Glomerular endothelial cell (primary cell): ENCODE data around the gene VN1R5. TPM values are rescaled to one million over a fixed set of nuclear protein-coding genes. Genes with fewer than 3 reads are reported as not detected.

Experiments
- DNase-seq: peaks from one replicate; pipeline ENCODE4 v3.0.0-alpha.2; 2011; ENCODE audit warnings: low read depth, low spot score; ENCODE audit errors: extremely low read depth
- total RNA-seq: library from RNA; depleted of rRNA; stranded (reverse); fragments of >200 nt; gene quantifications from 2 replicates; pipeline ENCODE4 v1.2.3, GENCODE V29; 2015

VN1R5 gene
- total RNA-seq, 1 donor from 2014 or later, result not detected

DNA sequence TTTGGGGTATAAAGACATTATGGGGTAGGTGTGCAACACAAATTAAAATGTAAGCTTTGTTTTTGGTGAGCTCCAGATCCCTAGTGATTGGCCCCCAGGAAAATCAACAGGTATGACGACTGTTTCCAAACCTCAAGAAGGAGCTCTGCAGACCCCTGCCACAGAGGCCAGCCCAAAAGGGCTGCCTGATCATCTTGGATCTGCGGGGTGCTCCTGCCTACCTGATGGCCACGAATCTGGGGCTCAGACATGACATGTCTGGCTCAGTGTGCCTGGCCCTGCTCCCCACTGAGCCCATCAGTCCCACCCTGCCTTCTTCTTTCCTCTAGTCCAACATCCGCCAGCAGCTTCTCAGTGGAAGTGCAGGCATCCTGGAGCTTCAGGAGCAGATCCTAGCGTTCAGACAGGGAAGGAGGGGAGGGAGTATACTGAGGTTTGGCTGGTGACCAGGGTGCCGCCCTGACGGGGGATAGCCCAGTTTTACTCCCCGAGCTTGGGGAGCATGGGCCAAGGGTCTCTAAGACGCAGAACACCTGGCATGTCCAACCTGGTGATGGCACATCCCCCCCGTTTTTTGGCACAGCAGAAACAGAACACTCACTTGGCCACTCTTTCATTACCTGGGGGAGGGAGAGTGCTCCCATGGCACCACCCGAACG lies 44.0 kb downstream of the VN1R5 start:
- no peak for DNase-seq

DNA sequence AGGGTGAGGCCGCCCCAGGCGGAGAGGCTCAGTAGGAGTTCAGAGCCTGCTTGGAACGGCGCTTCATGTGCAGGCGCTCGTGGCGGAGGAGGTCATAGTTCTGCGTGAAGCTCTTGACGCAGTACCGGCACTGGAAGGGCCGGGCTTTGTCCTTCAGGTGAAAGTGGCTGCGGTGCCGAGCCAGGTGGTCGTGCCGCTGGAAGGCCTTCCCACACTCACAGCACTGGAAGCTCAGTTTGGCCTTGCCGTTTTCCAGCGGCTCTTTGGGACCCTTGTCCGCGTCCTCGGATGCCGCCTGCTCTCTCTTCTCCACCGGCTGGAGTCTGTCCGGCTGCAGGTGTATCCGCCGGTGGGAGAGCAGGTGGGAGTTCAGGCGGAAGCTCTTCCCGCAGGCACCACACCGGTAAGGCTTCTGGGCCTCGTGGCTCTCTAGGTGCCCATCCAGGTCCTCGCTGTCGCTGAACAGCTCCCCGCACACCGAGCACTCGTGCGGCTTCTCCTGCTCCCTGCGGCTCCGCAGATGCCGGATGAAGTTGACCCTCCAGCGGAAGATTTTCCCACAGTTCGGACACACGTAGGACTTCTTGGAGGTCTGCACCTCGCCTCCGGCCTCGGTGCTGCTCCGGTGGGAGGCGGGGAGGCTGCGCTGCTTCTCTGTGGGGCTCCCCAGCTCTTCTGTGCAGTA lies 44.8 kb downstream of the VN1R5 start:
- DNase-seq, result no peak

DNA sequence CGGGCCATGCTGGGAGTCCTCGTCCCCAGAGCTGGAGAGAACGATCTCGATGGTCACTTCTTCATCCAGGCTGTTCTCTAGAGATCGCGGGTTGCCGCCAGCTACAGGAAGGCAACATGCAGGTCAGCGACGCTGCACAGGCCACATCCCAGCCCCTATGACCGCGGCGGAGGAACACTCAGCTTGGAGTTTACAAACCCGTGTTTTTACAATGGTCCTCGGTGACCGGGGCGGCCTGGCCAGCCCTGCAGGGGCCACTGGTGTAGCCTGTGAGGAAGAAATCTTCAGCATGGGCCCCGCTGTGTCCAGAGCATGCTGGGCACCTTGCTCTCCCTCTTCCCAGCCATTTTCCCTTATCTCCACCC lies 45.3 kb downstream of the VN1R5 start:
- DNase-seq, result no peak

DNA sequence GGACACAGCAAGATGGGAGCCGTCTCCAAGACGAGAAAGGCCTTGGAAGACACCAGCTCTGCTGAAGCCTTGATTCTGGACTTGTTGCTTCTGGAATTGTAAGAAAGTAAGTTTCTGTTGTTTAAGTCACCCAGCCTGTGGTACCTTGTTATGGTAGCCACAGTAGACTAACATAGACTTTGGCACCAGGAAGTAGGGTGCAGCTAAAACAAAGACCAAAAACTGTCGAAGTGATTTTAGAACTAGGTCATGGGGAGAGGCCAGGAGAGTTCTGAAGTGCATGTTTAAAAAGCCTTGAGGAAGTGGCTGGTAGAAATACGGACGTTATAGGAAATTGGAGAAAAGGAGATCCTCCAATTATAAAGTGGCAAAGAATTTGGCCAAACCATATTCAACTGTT lies 47.3 kb downstream of the VN1R5 start:
- DNase-seq, result no peak

DNA sequence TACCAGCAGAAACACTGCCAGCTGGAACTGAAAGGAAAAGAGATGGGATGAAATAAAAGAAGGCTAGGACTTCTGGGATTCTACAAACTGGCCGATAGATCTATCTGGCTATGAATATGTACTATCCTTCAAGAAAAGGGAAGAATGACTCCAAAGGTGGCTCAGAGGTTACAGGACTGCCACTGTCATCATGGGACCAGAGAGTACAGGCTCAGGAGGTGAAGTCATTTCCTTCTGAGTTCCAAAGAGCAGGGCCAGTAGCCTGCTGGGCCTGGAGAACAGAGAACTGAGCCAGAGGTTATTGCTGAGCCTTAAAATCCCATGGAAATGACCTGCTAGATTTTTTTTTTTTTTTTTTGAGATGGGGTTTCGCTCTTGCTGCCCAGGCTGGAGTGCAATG lies 48.2 kb downstream of the VN1R5 start:
- DNase-seq, result no peak

Other genes starting within 250 kb of the VN1R5 start
- 0.87 and 2.3 TPM in 2 replicates for gene ZNF695, start 248.0 kb upstream of the VN1R5 start, total RNA-seq
- 4.0 and 4.2 TPM in 2 replicates for gene ZNF670, start 177.3 kb upstream of the VN1R5 start, total RNA-seq
- 5.8 and 10.3 TPM in 2 replicates for gene ZNF669, start 151.7 kb upstream of the VN1R5 start, total RNA-seq
- 19.1 and 22.3 TPM in 2 replicates for gene ZNF124, start 84.1 kb upstream of the VN1R5 start, total RNA-seq
- 48.5 and 55.9 TPM in 2 replicates for gene ZNF496, start 75.8 kb downstream of the VN1R5 start, total RNA-seq
- gene NLRP3, start 160.1 kb downstream of the VN1R5 start, total RNA-seq, result 0.58 and 1.0 TPM in 2 replicates
- gene OR2B11, start 202.0 kb downstream of the VN1R5 start, total RNA-seq, result not detected in 2 replicates